DOHH2 (cell line): ENCODE results near the gene NLGN1.

Experiments
- H3F3A ChIP-seq: fragments of 200-600 bp; sonication (generic), shearing (Covaris generic); 2 replicates; pipeline ENCODE4 v1.6.0; 2016; ENCODE audit warnings: antibody characterized with exemption, mild to moderate bottlenecking; ENCODE audit not compliant: control insufficient read depth, insufficient read depth
- H3K27ac ChIP-seq: fragments of 200-600 bp; sonication (generic); 2 replicates; pipeline ENCODE4 v1.5.1; 2014; ENCODE audit warnings: low read depth, mild to moderate bottlenecking, low read length, moderate library complexity
- H3K27me3 ChIP-seq: fragments of 200-600 bp; sonication (generic); 2 replicates; pipeline ENCODE4 v1.6.1; 2014; ENCODE audit warnings: mild to moderate bottlenecking, low read length, mixed read lengths; ENCODE audit not compliant: control insufficient read depth
- H3K36me3 ChIP-seq: fragments of 200-600 bp; sonication (generic); 2 replicates; pipeline ENCODE4 v1.6.1; 2014; ENCODE audit warnings: mild to moderate bottlenecking, low read length, moderate library complexity, mixed read lengths; ENCODE audit not compliant: control insufficient read depth
- H3K4me1 ChIP-seq: fragments of 200-600 bp; sonication (generic); 2 replicates; pipeline ENCODE4 v1.6.1; 2014; ENCODE audit warnings: mild to moderate bottlenecking, low read length, mixed read lengths; ENCODE audit not compliant: control insufficient read depth
- H3K4me2 ChIP-seq: fragments of 200-600 bp; sonication (generic); 2 replicates; pipeline ENCODE4 v1.6.0; 2014; ENCODE audit warnings: mild to moderate bottlenecking, low read length, moderate library complexity
- H3K4me3 ChIP-seq: fragments of 200-600 bp; sonication (generic); 2 replicates; pipeline ENCODE4 v1.5.1; 2014; ENCODE audit warnings: mild to moderate bottlenecking, low read length, mixed read lengths
- H3K79me2 ChIP-seq: fragments of 200-600 bp; sonication (generic); 2 replicates; pipeline ENCODE4 v1.6.1; 2014; ENCODE audit warnings: mild to moderate bottlenecking, low read length, mixed read lengths; ENCODE audit not compliant: control insufficient read depth
- H3K9me2 ChIP-seq: fragments of 200-600 bp; sonication (generic); replicated peaks from 2 replicates; pipeline ENCODE4 v1.6.1; 2014; ENCODE audit warnings: mild to moderate bottlenecking, low read length, mixed read lengths; ENCODE audit not compliant: control insufficient read depth
- H3K9me3 ChIP-seq: fragments of 200-600 bp; sonication (generic); 2 replicates; pipeline ENCODE4 v1.6.1; 2014; ENCODE audit warnings: antibody characterized with exemption, low read length, mixed read lengths; ENCODE audit not compliant: control insufficient read depth, insufficient read depth
- H4K20me1 ChIP-seq: fragments of 200-600 bp; sonication (generic); 2 replicates; pipeline ENCODE4 v1.6.0; 2014; ENCODE audit warnings: low read depth, mild to moderate bottlenecking, antibody characterized with exemption, low read length, moderate library complexity; ENCODE audit not compliant: control insufficient read depth, insufficient read depth
- EZH2phosphoT487 ChIP-seq: fragments of 200-600 bp; sonication (generic); IDR thresholded peaks from 2 replicates; pipeline ENCODE4 v1.6.1; 2017; ENCODE audit warnings: borderline replicate concordance, mild to moderate bottlenecking, antibody characterized with exemption, low read length, moderate library complexity, mixed read lengths
- TF ChIP-seq, protein P1 (sequence below): fragments of 200-600 bp; sonication (generic); IDR thresholded peaks from one replicate; pipeline ENCODE4 v1.5.1; 2014; ENCODE audit warnings: antibody characterized with exemption, mild to moderate bottlenecking, low read depth, low read length; ENCODE audit not compliant: poor library complexity, severe bottlenecking

NLGN1 gene

DNA sequence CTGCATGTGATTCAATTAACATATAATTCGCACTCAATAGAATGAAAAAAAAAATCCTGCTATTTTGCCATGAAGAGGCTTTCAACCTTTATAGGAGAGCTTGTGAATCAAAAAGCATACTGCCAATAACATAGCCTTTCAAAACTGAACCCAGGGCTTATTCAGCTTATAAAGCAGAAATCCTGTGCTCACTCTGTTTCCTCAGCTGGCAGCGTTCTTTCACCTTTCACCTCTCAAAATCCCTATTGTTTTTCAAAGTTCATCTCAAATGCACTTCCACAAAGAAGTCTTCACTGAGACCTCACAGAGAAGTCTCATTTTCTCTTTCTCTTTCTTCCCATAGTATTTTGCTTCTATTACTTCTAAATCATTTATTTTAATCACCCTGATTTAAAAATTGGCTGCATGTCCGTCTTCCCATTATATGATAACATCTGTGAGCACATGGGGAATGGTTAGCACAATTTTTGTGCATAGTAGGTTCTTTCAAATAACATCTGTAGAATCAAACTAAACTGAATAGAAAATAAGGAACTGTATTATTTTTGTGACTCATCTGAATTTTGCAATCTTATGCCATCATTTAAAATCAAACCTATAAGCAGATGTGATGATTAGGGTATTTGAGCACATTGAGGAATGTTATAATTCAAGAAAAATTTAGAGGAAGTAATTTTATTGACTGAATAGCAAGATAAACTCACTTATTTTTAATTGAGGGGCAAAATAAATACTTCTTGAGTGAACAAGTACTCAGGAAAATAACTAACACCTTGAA lies 373.4 kb downstream of the NLGN1 start:
- H3F3A ChIP-seq, result no peaks in the 10 kb centered on the region
- H3K9me2 ChIP-seq, result no peaks in the 10 kb centered on the region
- H3K79me2 ChIP-seq, result no peaks in the 10 kb centered on the region
- no peak overlapping the region for H3K4me3 ChIP-seq
- no peaks in the 10 kb centered on the region for H3K9me3 ChIP-seq
- H3K27me3 ChIP-seq, result no peaks in the 10 kb centered on the region
- no peak overlapping the region for H3K27ac ChIP-seq
- H3K4me1 ChIP-seq, result no peaks in the 10 kb centered on the region
- H4K20me1 ChIP-seq, result no peaks in the 10 kb centered on the region
- no peak overlapping the region for H3K4me2 ChIP-seq
- no peak for TF ChIP-seq EZH2phosphoT487
- TF ChIP-seq, protein P1, sequence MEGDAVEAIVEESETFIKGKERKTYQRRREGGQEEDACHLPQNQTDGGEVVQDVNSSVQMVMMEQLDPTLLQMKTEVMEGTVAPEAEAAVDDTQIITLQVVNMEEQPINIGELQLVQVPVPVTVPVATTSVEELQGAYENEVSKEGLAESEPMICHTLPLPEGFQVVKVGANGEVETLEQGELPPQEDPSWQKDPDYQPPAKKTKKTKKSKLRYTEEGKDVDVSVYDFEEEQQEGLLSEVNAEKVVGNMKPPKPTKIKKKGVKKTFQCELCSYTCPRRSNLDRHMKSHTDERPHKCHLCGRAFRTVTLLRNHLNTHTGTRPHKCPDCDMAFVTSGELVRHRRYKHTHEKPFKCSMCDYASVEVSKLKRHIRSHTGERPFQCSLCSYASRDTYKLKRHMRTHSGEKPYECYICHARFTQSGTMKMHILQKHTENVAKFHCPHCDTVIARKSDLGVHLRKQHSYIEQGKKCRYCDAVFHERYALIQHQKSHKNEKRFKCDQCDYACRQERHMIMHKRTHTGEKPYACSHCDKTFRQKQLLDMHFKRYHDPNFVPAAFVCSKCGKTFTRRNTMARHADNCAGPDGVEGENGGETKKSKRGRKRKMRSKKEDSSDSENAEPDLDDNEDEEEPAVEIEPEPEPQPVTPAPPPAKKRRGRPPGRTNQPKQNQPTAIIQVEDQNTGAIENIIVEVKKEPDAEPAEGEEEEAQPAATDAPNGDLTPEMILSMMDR, result no peak
- H3K36me3 ChIP-seq, result no peaks in the 10 kb centered on the region

DNA sequence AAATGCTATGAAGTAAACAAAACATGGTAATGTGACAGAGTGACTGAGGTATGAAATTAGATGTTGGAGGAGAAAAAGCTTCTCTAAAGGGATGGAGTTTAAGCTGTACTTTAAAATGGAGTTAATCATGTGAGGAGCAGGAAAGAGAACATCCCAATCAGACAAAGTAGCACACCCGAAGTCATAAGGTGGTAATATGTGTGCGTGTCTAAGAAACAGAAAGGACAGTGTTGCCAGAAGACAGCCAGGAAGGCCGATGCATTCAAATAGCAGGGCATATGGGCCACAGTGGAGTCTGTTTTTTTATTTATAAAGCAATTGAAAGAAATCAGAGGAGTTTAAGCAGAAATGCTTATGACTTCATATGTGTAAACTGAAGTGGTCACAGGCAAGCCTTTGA lies 376.3 kb downstream of the NLGN1 start:
- Histone ChIP-seq H3K4me1 (no peaks in the 10 kb centered on the region), H3K27me3 (no peaks in the 10 kb centered on the region), H4K20me1 (no peaks in the 10 kb centered on the region), H3K36me3 (no peaks in the 10 kb centered on the region), H3K79me2 (no peaks in the 10 kb centered on the region), H3F3A (no peaks in the 10 kb centered on the region), H3K4me3 (no peak overlapping the region), H3K27ac (no peak overlapping the region), H3K4me2 (no peak overlapping the region), H3K9me3 (no peaks in the 10 kb centered on the region), H3K9me2 (no peaks in the 10 kb centered on the region)
- TF ChIP-seq, protein P1, result no peak
- TF ChIP-seq EZH2phosphoT487, result no peak

DNA sequence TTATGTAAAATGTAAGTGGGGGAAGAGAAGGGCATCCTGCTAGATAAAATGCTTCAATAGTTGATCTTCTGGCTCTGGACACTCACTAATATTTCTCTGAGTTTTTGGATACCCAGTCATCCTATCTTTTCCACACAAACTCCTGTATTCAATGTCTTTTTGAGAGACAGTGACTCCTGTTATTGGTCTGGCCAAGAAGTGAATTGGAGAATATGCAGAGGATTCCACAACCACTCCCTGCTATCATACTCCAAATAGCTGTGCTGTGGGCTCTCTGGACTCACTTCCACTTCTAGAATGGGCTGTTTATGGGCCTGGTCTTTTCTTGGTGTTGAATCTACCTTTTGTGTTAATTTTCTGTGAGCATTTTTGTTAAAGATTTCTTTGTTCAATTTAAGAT lies 376.8 kb downstream of the NLGN1 start:
- Histone ChIP-seq H4K20me1 (no peaks in the 10 kb centered on the region), H3K79me2 (no peaks in the 10 kb centered on the region), H3K27me3 (no peaks in the 10 kb centered on the region), H3F3A (no peaks in the 10 kb centered on the region), H3K36me3 (no peaks in the 10 kb centered on the region), H3K9me3 (no peaks in the 10 kb centered on the region), H3K4me2 (no peak overlapping the region), H3K9me2 (no peaks in the 10 kb centered on the region), H3K27ac (no peak overlapping the region), H3K4me1 (no peaks in the 10 kb centered on the region), H3K4me3 (no peak overlapping the region)
- TF ChIP-seq, protein P1, result no peak
- no peak for TF ChIP-seq EZH2phosphoT487
